ENCODE data around the gene SLC6A20. TPM values are rescaled to one million over a fixed set of nuclear protein-coding genes. Genes with fewer than 3 reads are reported as not detected.

The SLC6A20 gene
- total and polyA plus RNA-seq, 2 experiments from 2014 or later: 0.20 to 0.39 TPM

- Histone ChIP-seq H3K4me1 (ENCODE audit: low read depth) (no peaks in the 10 kb centered on the region), H3K36me3 (no peaks in the 10 kb centered on the region), H3K4me3 (no peak overlapping the region), H3K27me3 (no peaks in the 10 kb centered on the region), H3K9me3 (ENCODE audit: low read depth) (no peaks in the 10 kb centered on the region), H3K27ac (no peak overlapping the region)
- no peak for DNase-seq (ENCODE audit: low read depth in 1 of 2, low spot score in 1 of 2)
- no peak for TF ChIP-seq CTCF (IDR thresholded peaks at IDR 0.05; ENCODE audit: low read depth, low read length)
Observed at GRCh38 chr3:45782381-45782780, 14.0 kb downstream of the SLC6A20 start.

DNA sequence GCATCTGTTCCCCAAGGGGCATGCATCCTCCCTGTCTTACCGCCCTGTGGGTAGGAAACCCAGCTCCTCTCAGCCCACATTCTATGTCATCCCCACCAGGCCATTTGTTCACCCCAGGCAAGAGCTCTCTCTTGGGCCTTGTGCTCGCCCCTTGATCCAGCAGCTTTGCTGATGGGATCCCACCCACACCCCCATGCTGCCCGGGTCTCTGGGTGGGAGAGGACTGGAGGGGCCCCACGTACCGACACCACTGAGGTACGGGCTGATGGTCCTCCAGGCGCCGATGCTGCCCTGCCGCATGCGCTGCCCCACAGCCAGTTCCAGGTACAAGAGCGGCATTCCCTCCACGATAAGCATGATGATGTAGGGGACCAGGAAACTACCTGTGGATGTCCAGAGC is 14.5 kb downstream of the SLC6A20 start:
- no peak for TF ChIP-seq CTCF (IDR thresholded peaks at IDR 0.05; ENCODE audit: low read depth, low read length)
- H3K27ac ChIP-seq: no peak overlapping the region
- H3K9me3 ChIP-seq (ENCODE audit: low read depth): no peaks in the 10 kb centered on the region
- H3K4me3 ChIP-seq: no peak overlapping the region
- DNase-seq (ENCODE audit: low read depth in 1 of 2, low spot score in 1 of 2): no peak
- no peaks in the 10 kb centered on the region for H3K4me1 ChIP-seq (ENCODE audit: low read depth)
- H3K36me3 ChIP-seq: no peaks in the 10 kb centered on the region
- H3K27me3 ChIP-seq: no peaks in the 10 kb centered on the region

GRCh38 chr3:45781271-45781670 is 15.1 kb downstream of the SLC6A20 start:
- Histone ChIP-seq H3K9me3 (ENCODE audit: low read depth) (no peaks in the 10 kb centered on the region), H3K27ac (no peak overlapping the region), H3K36me3 (no peaks in the 10 kb centered on the region), H3K4me1 (ENCODE audit: low read depth) (no peaks in the 10 kb centered on the region), H3K27me3 (no peaks in the 10 kb centered on the region), H3K4me3 (no peak overlapping the region)
- no peak for TF ChIP-seq CTCF (IDR thresholded peaks at IDR 0.05; ENCODE audit: low read depth, low read length)
- DNase-seq (ENCODE audit: low read depth in 1 of 2, low spot score in 1 of 2): no peak

DNA sequence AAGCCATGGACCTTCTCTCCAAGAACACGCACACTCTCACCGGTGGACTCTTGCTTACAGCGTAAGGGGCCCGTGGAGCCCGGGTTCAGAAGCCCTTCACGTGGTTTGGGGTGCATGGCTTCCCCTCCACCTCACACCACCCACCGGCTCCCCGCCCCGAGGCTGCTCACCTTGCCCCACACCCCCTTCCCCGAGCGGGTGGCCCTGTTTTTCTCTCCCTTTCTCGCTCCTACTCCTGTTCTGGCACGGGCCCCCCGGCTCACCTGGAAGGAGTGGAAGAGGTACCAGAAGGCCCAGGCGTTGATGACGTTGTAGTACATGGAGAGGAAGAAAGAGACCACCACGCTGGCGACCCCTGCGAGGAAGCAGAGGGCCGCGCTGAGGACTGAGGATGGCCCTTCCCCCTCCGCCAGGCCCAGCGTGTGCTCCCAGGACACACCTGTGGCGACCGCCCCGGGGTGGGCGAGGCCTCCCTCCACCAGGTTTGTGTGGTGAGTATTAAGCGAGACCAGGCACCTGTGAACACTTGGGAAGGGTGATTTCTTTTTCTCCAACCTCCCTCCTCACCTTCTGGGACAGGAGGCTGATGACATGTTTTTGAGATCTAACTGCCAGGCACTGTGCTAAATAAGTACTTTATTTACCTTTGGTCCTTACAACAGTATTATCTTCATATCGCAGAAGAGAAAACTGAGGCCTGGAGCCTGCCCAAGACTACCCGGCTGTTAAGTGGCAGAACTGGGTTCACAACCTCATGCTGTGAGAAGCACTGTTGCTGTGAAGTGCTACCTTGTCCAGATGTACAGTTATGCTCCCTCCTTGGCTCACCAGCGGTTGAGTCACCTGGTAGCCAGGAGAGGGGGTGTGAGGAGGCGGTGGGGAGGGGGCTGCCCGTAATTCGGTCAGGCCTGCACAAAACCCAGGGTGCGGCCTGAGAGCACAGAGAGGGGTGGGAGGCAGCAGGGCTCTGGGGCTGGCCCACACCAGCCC is 16.3 kb downstream of the SLC6A20 start:
- Histone ChIP-seq H3K9me3 (ENCODE audit: low read depth) (no peaks in the 10 kb centered on the region), H3K4me3 (no peak overlapping the region), H3K4me1 (ENCODE audit: low read depth) (no peaks in the 10 kb centered on the region), H3K27me3 (no peaks in the 10 kb centered on the region), H3K27ac (no peak overlapping the region), H3K36me3 (no peaks in the 10 kb centered on the region)
- no peak for DNase-seq (ENCODE audit: low read depth in 1 of 2, low spot score in 1 of 2)
- no peak for TF ChIP-seq CTCF (IDR thresholded peaks at IDR 0.05; ENCODE audit: low read depth, low read length)

DNA sequence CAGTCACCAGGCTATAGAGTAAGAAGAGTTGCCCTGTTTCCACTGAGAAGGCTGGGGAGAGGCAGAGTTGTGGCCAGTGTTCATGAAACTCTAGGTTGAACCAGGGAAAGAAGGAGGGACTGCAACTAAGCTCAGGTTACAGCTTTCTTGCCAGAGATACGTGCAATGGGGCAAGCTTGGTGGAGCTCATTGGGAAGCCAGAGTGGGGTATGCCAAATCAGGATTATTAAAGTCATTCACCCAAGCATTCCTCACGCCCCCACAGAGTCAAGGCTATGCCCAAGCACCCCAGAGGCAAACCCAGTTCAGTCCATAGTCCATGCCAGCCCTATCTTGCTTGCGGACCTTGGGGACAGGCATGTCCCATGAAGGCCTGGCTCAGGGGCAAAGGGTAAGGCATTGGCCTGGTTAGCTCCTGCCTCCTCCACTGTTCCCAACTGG is 17.6 kb downstream of the SLC6A20 start:
- DNase-seq (ENCODE audit: low read depth in 1 of 2, low spot score in 1 of 2): no peak
- Histone ChIP-seq H3K4me1 (ENCODE audit: low read depth) (no peaks in the 10 kb centered on the region), H3K4me3 (no peak overlapping the region), H3K9me3 (ENCODE audit: low read depth) (no peaks in the 10 kb centered on the region), H3K27ac (no peak overlapping the region), H3K27me3 (no peaks in the 10 kb centered on the region), H3K36me3 (no peaks in the 10 kb centered on the region)
- TF ChIP-seq CTCF (IDR thresholded peaks at IDR 0.05; ENCODE audit: low read depth, low read length): no peak

Data from cardiac muscle cell (in vitro differentiated cells and primary cell).